ENCODE data around the gene SHB. TPM values are rescaled to one million over a fixed set of nuclear protein-coding genes. Genes with fewer than 3 reads are reported as not detected.
A peak's percentile ranks its signal among the peaks of the same experiment; 100 is the strongest.

SHB gene
- total RNA-seq, 1 experiment from 2014 or later: 23.8 TPM

- Histone ChIP-seq H3F3A (ENCODE audit: insufficient read depth, low read depth) (peaks cover 29% of the 10 kb centered on the region), H3K4me3 (no peak overlapping the region), H3K9me3 (ENCODE audit: insufficient read depth, low read depth) (no peaks in the 10 kb centered on the region), H2AFZ (no peak overlapping the region), H3K27ac (no peak overlapping the region), H3K36me3 (ENCODE audit: low read depth) (peaks cover 13% of the 10 kb centered on the region), H3K4me2 (no peak overlapping the region), H3K4me1 (replicated peaks; ENCODE audit: insufficient read depth) (peaks cover 27% of the 10 kb centered on the region), H3K79me2 (ENCODE audit: low read depth) (peaks cover 46% of the 10 kb centered on the region), H3K9me2 (ENCODE audit: insufficient read depth) (no peaks in the 10 kb centered on the region), H3K27me3 (ENCODE audit: insufficient read depth, low read depth) (no peaks in the 10 kb centered on the region), H4K20me1 (ENCODE audit: insufficient read depth) (no peaks in the 10 kb centered on the region)
- DNase-seq: no peak
- intact Hi-C loops (cut with micrococcal nuclease; ENCODE audit: unreplicated experiment): no loop called here
- no TSS peak for BruUV-seq (replicated peaks)
- CTCF ChIA-PET: no interaction called here
- TF ChIP-seq CTCF (conservative IDR thresholded peaks at IDR 0.05): no peak
- TF ChIP-seq EZH2 (IDR thresholded peaks at IDR 0.05; ENCODE audit: low read depth): no peak
- POLR2A ChIA-PET (ENCODE audit: unreplicated experiment): no interaction called here
Measured at GRCh38 chr9:37958154-37958553, 110.9 kb downstream of the SHB start.

GRCh38 chr9:37957664-37957953 lies 111.4 kb downstream of the SHB start:
- Histone ChIP-seq H3K27ac (no peak overlapping the region), H3K4me1 (replicated peaks; ENCODE audit: insufficient read depth) (peaks cover 29% of the 10 kb centered on the region), H3K4me2 (no peak overlapping the region), H3K36me3 (ENCODE audit: low read depth) (peaks cover 13% of the 10 kb centered on the region), H3F3A (ENCODE audit: insufficient read depth, low read depth) (peaks cover 30% of the 10 kb centered on the region), H3K27me3 (ENCODE audit: insufficient read depth, low read depth) (no peaks in the 10 kb centered on the region), H2AFZ (no peak overlapping the region), H3K9me2 (ENCODE audit: insufficient read depth) (no peaks in the 10 kb centered on the region), H3K4me3 (no peak overlapping the region), H3K79me2 (ENCODE audit: low read depth) (peaks cover 46% of the 10 kb centered on the region), H4K20me1 (ENCODE audit: insufficient read depth) (no peaks in the 10 kb centered on the region), H3K9me3 (ENCODE audit: insufficient read depth, low read depth) (no peaks in the 10 kb centered on the region)
- intact Hi-C loops (cut with micrococcal nuclease; ENCODE audit: unreplicated experiment): no loop called here
- DNase-seq: no peak
- TF ChIP-seq EZH2 (IDR thresholded peaks at IDR 0.05; ENCODE audit: low read depth) (no peak), CTCF (conservative IDR thresholded peaks at IDR 0.05) (no peak)
- BruUV-seq (replicated peaks): no TSS peak
- ChIA-PET CTCF (no interaction called here), POLR2A (ENCODE audit: unreplicated experiment) (no interaction called here)

GRCh38 chr9:37956904-37957663 lies 111.9 kb downstream of the SHB start:
- peaks cover 46% of the 10 kb centered on the region for H3K79me2 ChIP-seq (ENCODE audit: low read depth)

More at GRCh38 chr9:37956904-37957663, 111.9 kb downstream of the SHB start:
- Histone ChIP-seq H3K9me2 (ENCODE audit: insufficient read depth) (no peaks in the 10 kb centered on the region), H3K27ac (0 out of 2 replicates have a peak overlapping the region, but pooled peaks have one; percentile 76), H3K4me1 (replicated peaks; ENCODE audit: insufficient read depth) (peaks cover 29% of the 10 kb centered on the region), H3K36me3 (ENCODE audit: low read depth) (peaks cover 12% of the 10 kb centered on the region), H4K20me1 (ENCODE audit: insufficient read depth) (no peaks in the 10 kb centered on the region; the same call in 1 of the 2 replicates), H3K4me3 (no peak overlapping the region), H3K9me3 (ENCODE audit: insufficient read depth, low read depth) (no peaks in the 10 kb centered on the region), H3K4me2 (no peak overlapping the region), H2AFZ (no peak overlapping the region), H3K27me3 (ENCODE audit: insufficient read depth, low read depth) (no peaks in the 10 kb centered on the region), H3F3A (ENCODE audit: insufficient read depth, low read depth) (peaks cover 30% of the 10 kb centered on the region)
- BruUV-seq (replicated peaks): no TSS peak
- ChIA-PET CTCF (no interaction called here), POLR2A (ENCODE audit: unreplicated experiment) (interaction anchor here (0.6 kb wide), 1 partner anchor 331 kb away, joined by 7 read pairs; no protein-coding TSS in a partner anchor)
- no peak for DNase-seq
- intact Hi-C loops (cut with micrococcal nuclease; ENCODE audit: unreplicated experiment): no loop called here
- no peak for TF ChIP-seq CTCF (conservative IDR thresholded peaks at IDR 0.05)
